ENCODE data around the gene TNIK.
"Not testable (repeated sequence)": the region's sequence is repeated elsewhere in the genome, so short reads cannot be mapped to it uniquely, and the experiment has no call there.

The TNIK gene

GRCh38 chr3:171290680-171291079, 169.5 kb downstream of the TNIK start:
- in situ Hi-C loops (cut with MboI; ENCODE audit: low pct_unique_long_range_greater_than_20kb, low sequenced_read_pairs, unreplicated experiment), result no loop called here
- no peak for DNase-seq (ENCODE audit: low spot score)
- no peak for TF ChIP-seq CTCF (IDR thresholded peaks at IDR 0.05; ENCODE audit: extremely low read depth, insufficient read depth, missing control alignments)

- TF ChIP-seq CTCF (IDR thresholded peaks at IDR 0.05; ENCODE audit: extremely low read depth, insufficient read depth, missing control alignments), result no peak
- DNase-seq (ENCODE audit: low spot score), result no peak
- in situ Hi-C loops (cut with MboI; ENCODE audit: low pct_unique_long_range_greater_than_20kb, low sequenced_read_pairs, unreplicated experiment), result no loop called here
Observed at GRCh38 chr3:171289291-171289690, 170.9 kb downstream of the TNIK start.

- in situ Hi-C loops (cut with MboI; ENCODE audit: low pct_unique_long_range_greater_than_20kb, low sequenced_read_pairs, unreplicated experiment); DNase-seq (ENCODE audit: low spot score): not testable (repeated sequence)
Observed at GRCh38 chr3:171287761-171288160, 172.4 kb downstream of the TNIK start.

- DNase-seq (ENCODE audit: low spot score), result peak; percentile 28
- TF ChIP-seq CTCF (IDR thresholded peaks at IDR 0.05; ENCODE audit: extremely low read depth, insufficient read depth, missing control alignments), result no peak
- in situ Hi-C loops (cut with MboI; ENCODE audit: low pct_unique_long_range_greater_than_20kb, low sequenced_read_pairs, unreplicated experiment), result no loop called here
Observed at GRCh38 chr3:171286580-171287249, 173.5 kb downstream of the TNIK start.

GRCh38 chr3:171285287-171285686, 174.9 kb downstream of the TNIK start:
- TF ChIP-seq CTCF (IDR thresholded peaks at IDR 0.05; ENCODE audit: extremely low read depth, insufficient read depth, missing control alignments), result no peak
- in situ Hi-C loops (cut with MboI; ENCODE audit: low pct_unique_long_range_greater_than_20kb, low sequenced_read_pairs, unreplicated experiment), result no loop called here
- DNase-seq (ENCODE audit: low spot score), result no peak

- TF ChIP-seq CTCF (IDR thresholded peaks at IDR 0.05; ENCODE audit: extremely low read depth, insufficient read depth, missing control alignments), result no peak
- DNase-seq (ENCODE audit: low spot score), result peak; percentile 14
- in situ Hi-C loops (cut with MboI; ENCODE audit: low pct_unique_long_range_greater_than_20kb, low sequenced_read_pairs, unreplicated experiment), result no loop called here
Observed at GRCh38 chr3:171284308-171285075, 175.7 kb downstream of the TNIK start.

GRCh38 chr3:171283848-171284222, 176.4 kb downstream of the TNIK start:
- in situ Hi-C loops (cut with MboI; ENCODE audit: low pct_unique_long_range_greater_than_20kb, low sequenced_read_pairs, unreplicated experiment), result no loop called here

More at GRCh38 chr3:171283848-171284222, 176.4 kb downstream of the TNIK start:
- no peak for DNase-seq (ENCODE audit: low spot score)
- no peak for TF ChIP-seq CTCF (IDR thresholded peaks at IDR 0.05; ENCODE audit: extremely low read depth, insufficient read depth, missing control alignments)
